ENCODE data around the gene AQP3.

DNA sequence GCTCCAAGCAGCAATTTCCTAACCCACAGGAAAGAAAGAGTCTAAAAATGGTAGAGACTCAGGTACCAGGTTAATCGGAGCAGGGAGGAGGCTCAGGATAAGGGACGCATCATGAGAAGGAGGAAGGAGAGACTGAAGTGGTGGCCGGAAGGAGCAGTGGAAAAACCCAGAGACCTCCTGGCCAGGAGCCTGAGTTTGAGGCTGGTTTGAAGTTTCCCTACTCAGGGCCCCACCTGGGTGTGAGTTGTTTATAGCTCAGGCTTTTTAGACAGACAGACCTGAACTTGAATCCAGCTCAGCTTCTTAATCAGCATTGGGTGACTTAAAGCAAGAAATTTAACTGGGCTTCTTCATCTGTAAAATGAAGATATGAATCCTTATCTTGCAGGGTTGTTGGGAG is 33.1 kb downstream of the AQP3 start:
- TF ChIP-seq EP300 (IDR thresholded peaks at IDR 0.05; ENCODE audit: borderline replicate concordance in 1 of 2, low read depth in 2 of 2, low read length in 2 of 2) (no peak), CBX8 (IDR thresholded peaks at IDR 0.05; ENCODE audit: borderline replicate concordance, low read depth, low read length) (no peak), CEBPB (IDR thresholded peaks at IDR 0.05; ENCODE audit: low read depth, low read length) (no peak)
- TF ChIP-seq, protein P1, sequence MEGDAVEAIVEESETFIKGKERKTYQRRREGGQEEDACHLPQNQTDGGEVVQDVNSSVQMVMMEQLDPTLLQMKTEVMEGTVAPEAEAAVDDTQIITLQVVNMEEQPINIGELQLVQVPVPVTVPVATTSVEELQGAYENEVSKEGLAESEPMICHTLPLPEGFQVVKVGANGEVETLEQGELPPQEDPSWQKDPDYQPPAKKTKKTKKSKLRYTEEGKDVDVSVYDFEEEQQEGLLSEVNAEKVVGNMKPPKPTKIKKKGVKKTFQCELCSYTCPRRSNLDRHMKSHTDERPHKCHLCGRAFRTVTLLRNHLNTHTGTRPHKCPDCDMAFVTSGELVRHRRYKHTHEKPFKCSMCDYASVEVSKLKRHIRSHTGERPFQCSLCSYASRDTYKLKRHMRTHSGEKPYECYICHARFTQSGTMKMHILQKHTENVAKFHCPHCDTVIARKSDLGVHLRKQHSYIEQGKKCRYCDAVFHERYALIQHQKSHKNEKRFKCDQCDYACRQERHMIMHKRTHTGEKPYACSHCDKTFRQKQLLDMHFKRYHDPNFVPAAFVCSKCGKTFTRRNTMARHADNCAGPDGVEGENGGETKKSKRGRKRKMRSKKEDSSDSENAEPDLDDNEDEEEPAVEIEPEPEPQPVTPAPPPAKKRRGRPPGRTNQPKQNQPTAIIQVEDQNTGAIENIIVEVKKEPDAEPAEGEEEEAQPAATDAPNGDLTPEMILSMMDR (IDR thresholded peaks at IDR 0.05; ENCODE audit: control extremely low read depth in 1 of 3, insufficient read depth in 1 of 3, low read depth in 1 of 3, low read length in 3 of 3): no peak
